HL-60 (cell line): ENCODE results near the gene LEPROT.

Experiments
- GABPA ChIP-seq: IDR thresholded peaks from 2 replicates; pipeline ENCODE4 v1.6.1; 2012; ENCODE audit warnings: low read depth
- POLR2AphosphoS5 ChIP-seq: IDR thresholded peaks from 2 replicates; pipeline ENCODE4 v1.6.1; 2012; ENCODE audit warnings: low read depth
- SPI1 ChIP-seq: IDR thresholded peaks from 2 replicates; pipeline ENCODE4 v1.6.1; 2012; ENCODE audit warnings: low read depth, mild to moderate bottlenecking, borderline replicate concordance
- TF ChIP-seq, protein P1 (sequence below): IDR thresholded peaks from one replicate; pipeline ENCODE4 v1.5.1; 2011; ENCODE audit warnings: low read length, control low read depth, inconsistent platforms; ENCODE audit not compliant: insufficient read depth
- TF ChIP-seq, protein P2 (sequence below): IDR thresholded peaks from 2 replicates; pipeline ENCODE4 v1.6.1; 2012; ENCODE audit warnings: low read depth; ENCODE audit not compliant: insufficient replicate concordance

DNA sequence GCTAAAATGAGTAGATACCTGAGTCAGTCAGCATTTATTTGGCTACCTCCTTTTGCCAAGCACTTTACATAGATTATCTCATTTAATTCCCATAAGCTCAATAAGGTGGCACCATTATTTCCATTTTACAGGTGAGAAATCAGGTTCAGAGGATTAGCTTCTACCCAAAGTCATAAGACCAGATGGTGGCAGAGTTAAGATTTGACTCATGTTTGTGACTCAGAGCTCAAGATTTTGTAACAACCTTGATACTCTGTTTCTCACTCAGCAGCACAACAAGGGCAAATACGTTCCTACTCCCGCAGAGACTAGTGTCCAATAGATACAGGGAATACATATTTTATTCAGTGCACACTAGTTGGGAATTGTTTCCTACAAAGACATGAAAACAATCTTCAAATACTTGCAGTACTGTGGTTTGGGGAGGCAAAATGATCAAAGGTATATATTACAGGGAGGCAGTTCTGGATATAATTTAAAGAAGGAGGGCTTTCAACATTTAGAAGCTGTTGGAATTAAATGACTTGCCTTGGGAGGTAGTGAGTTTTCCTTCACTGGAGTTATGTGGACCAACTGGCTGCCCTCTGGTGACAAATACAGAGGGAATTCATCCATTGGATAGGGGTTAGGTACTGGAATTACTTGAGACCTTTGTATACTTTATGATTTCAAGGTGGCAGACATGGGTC lies 3.6 kb downstream of the LEPROT start:
- TF ChIP-seq, protein P1, sequence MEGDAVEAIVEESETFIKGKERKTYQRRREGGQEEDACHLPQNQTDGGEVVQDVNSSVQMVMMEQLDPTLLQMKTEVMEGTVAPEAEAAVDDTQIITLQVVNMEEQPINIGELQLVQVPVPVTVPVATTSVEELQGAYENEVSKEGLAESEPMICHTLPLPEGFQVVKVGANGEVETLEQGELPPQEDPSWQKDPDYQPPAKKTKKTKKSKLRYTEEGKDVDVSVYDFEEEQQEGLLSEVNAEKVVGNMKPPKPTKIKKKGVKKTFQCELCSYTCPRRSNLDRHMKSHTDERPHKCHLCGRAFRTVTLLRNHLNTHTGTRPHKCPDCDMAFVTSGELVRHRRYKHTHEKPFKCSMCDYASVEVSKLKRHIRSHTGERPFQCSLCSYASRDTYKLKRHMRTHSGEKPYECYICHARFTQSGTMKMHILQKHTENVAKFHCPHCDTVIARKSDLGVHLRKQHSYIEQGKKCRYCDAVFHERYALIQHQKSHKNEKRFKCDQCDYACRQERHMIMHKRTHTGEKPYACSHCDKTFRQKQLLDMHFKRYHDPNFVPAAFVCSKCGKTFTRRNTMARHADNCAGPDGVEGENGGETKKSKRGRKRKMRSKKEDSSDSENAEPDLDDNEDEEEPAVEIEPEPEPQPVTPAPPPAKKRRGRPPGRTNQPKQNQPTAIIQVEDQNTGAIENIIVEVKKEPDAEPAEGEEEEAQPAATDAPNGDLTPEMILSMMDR = no peak
- no peak for TF ChIP-seq POLR2AphosphoS5
- TF ChIP-seq, protein P2, sequence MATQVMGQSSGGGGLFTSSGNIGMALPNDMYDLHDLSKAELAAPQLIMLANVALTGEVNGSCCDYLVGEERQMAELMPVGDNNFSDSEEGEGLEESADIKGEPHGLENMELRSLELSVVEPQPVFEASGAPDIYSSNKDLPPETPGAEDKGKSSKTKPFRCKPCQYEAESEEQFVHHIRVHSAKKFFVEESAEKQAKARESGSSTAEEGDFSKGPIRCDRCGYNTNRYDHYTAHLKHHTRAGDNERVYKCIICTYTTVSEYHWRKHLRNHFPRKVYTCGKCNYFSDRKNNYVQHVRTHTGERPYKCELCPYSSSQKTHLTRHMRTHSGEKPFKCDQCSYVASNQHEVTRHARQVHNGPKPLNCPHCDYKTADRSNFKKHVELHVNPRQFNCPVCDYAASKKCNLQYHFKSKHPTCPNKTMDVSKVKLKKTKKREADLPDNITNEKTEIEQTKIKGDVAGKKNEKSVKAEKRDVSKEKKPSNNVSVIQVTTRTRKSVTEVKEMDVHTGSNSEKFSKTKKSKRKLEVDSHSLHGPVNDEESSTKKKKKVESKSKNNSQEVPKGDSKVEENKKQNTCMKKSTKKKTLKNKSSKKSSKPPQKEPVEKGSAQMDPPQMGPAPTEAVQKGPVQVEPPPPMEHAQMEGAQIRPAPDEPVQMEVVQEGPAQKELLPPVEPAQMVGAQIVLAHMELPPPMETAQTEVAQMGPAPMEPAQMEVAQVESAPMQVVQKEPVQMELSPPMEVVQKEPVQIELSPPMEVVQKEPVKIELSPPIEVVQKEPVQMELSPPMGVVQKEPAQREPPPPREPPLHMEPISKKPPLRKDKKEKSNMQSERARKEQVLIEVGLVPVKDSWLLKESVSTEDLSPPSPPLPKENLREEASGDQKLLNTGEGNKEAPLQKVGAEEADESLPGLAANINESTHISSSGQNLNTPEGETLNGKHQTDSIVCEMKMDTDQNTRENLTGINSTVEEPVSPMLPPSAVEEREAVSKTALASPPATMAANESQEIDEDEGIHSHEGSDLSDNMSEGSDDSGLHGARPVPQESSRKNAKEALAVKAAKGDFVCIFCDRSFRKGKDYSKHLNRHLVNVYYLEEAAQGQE = no peak
- TF ChIP-seq GABPA = no peak
- no peak for TF ChIP-seq SPI1
